ENCODE data around the gene NRP1.

GRCh38 chr10:33298893-33299292, 35.6 kb downstream of the NRP1 start:
- TF ChIP-seq CTCF (IDR thresholded peaks at IDR 0.05; ENCODE audit: low read depth, low read length, poor library complexity, severe bottlenecking) (no peak), EZH2phosphoT487 (IDR thresholded peaks at IDR 0.05; ENCODE audit: borderline replicate concordance, low read length) (no peak)
